ENCODE data around the gene RASGRF2. TPM values are rescaled to one million over a fixed set of nuclear protein-coding genes. Genes with fewer than 3 reads are reported as not detected.

RASGRF2 gene
- total RNA-seq, 2 experiments from 2014 or later: 10.0 to 11.6 TPM

DNA sequence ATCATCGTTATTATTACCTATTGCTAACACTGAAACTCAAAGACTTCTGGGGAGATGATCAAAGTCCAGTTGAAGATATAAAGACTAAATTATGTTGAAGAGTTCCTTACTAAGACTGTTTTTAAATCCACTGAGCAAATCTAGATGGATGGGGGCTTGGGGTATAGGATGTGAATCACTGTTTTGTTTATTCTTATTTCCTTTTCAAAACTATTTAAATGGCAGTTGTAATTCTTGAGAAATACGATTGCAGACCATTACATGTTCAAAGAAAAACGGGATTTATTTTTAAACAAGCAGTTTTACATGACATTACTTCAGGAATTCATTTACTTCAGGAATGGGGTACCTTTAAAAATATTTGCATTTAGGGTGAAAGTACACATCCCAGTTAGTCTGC lies 4.3 kb downstream of the RASGRF2 start:
- ATAC-seq: no peak
- DNase-seq: no peak
- ChIA-PET CTCF (interaction anchor here (1.1 to 1.5 kb wide), 2 partner anchors 29 to 46 kb away, joined by 3 to 4 read pairs; no protein-coding TSS in a partner anchor), POLR2A (no interaction called here)
- peak overlapping the region; percentile 18 for H3K27ac Mint-ChIP-seq
- no peaks in the 10 kb centered on the region for H3K9me3 Mint-ChIP-seq (ENCODE audit: insufficient read depth)
- peaks cover 3% of the 10 kb centered on the region for H3K27me3 Mint-ChIP-seq (ENCODE audit: low read depth)
- H3K36me3 Mint-ChIP-seq (ENCODE audit: low read depth): peaks cover 2% of the 10 kb centered on the region
- peaks cover 46% of the 10 kb centered on the region for H3K4me1 Mint-ChIP-seq (ENCODE audit: low read depth)
- no peak overlapping the region for H3K4me3 Mint-ChIP-seq

DNA sequence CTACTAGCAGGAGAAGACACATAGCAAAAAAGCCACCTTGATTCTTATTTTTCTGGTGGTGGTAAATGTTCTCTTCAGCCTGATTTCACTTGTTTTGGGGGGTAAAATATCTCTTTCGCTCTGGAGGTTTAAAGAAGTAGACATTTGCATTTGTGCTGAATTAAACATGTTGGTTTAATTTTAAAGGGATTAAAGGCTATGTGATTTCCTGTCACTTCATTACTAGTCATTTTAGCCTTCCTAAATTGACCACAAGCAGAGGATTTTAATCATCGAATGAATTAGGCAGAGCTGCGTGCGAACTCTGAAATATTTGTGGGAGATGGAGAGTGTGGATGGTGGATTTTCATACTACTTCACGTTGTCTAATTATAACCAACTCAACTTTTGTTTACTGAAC lies 4.8 kb downstream of the RASGRF2 start:
- peaks cover 42% of the 10 kb centered on the region for H3K4me1 Mint-ChIP-seq (ENCODE audit: low read depth)
- H3K27me3 Mint-ChIP-seq (ENCODE audit: low read depth): no peaks in the 10 kb centered on the region
- no peaks in the 10 kb centered on the region for H3K36me3 Mint-ChIP-seq (ENCODE audit: low read depth)
- H3K4me3 Mint-ChIP-seq: peak overlapping the region; percentile 2
- H3K9me3 Mint-ChIP-seq (ENCODE audit: insufficient read depth): no peaks in the 10 kb centered on the region
- no peak for ATAC-seq
- POLR2A ChIA-PET: no interaction called here
- DNase-seq: no peak
- CTCF ChIA-PET: no interaction called here
- no peak overlapping the region for H3K27ac Mint-ChIP-seq

DNA sequence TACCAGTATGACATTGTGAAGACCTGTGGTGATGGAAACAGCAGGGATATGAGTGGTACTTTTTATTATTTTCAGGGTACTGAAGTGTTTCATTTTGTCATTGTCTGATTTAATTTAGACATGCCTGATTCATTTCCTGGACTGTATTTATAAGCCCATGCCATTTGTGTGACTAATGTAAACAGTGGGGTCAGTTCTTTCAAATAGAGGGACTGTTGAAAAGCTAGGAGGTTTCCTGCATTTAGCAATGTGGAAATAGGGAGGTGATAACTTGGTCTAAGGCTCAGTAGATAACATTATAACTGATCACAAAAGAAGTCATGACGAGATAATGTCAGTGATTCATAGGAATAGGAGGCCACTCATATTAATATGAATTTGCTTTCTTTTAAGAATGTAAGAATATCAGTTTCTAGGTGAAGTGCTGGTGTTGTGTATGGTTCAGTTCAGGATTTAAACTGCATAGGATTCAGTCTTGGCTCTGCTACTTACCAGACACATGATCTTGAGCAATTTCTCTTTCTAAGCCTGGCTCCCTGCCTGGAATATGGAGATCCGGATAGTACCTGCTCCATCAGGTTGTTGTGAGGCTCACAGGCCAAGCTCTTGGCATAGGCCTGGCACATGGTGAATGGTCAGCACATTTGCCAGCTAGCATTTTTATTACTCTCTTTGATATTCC lies 7.5 kb downstream of the RASGRF2 start:
- no peaks in the 10 kb centered on the region for H3K36me3 Mint-ChIP-seq (ENCODE audit: low read depth)
- peaks cover 38% of the 10 kb centered on the region for H3K4me1 Mint-ChIP-seq (ENCODE audit: low read depth)
- ChIA-PET CTCF (interaction anchor here (0.7 to 1.8 kb wide), 4 partner anchors 9 to 261 kb away, joined by 3 to 7 read pairs (median 3); no protein-coding TSS in a partner anchor), POLR2A (interaction anchor here (1.2 kb wide), 1 partner anchor 39 kb away, joined by 7 read pairs; no protein-coding TSS in a partner anchor)
- no peaks in the 10 kb centered on the region for H3K27me3 Mint-ChIP-seq (ENCODE audit: low read depth)
- no peak overlapping the region for H3K4me3 Mint-ChIP-seq
- no peak for DNase-seq
- no peaks in the 10 kb centered on the region for H3K9me3 Mint-ChIP-seq (ENCODE audit: insufficient read depth)
- no peak for ATAC-seq
- H3K27ac Mint-ChIP-seq: no peak overlapping the region

DNA sequence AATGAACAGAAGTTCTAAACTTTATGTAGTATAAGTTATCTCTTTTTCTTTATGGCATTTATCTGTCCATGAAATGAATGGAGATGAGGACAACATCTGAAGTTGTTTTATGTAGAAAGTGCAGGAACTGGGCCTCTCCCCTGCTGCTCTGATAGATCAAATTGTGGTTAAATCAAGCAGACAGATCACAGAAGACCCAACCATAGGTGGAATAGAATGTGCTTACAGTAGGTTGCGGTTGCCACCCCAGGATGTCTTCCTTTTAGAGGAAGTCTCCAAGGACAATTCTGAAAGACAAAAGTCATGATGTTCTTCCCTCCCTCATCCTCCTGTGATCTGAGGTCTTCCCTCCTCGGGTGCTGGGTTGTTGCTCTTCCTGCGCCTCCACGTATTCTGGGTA lies 12.9 kb downstream of the RASGRF2 start:
- no peak for DNase-seq
- no peak for ATAC-seq

DNA sequence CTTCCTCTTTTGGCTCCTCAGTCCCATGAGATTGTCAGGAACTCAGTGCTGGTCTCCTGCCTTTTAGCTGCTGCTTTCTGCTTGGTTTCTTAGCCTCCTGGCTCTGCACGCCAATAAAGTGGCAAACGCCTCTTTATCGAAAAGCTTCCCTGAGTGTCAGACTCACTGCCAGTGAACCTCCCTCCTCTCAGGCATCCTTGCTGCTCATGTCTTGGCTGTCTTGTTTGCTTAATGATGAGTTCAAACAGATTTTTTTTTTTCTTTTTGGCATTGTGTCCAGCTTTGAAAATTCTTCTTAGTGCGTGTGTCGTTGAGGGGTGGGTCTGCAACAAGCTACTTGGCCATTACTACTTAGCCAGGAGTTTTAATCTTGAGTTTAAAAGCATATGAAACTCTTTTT lies 14.9 kb downstream of the RASGRF2 start:
- no peaks in the 10 kb centered on the region for H3K9me3 Mint-ChIP-seq (ENCODE audit: insufficient read depth)
- H3K4me1 Mint-ChIP-seq (ENCODE audit: low read depth): peaks cover 23% of the 10 kb centered on the region
- no peak overlapping the region for H3K27ac Mint-ChIP-seq
- no peaks in the 10 kb centered on the region for H3K36me3 Mint-ChIP-seq (ENCODE audit: low read depth)
- ChIA-PET POLR2A (no interaction called here), CTCF (interaction anchor here (1.1 to 2.8 kb wide), 5 partner anchors 9 to 18 kb away, joined by 3 to 11 read pairs (median 5); no protein-coding TSS in a partner anchor)
- H3K27me3 Mint-ChIP-seq (ENCODE audit: low read depth): no peaks in the 10 kb centered on the region
- no peak overlapping the region for H3K4me3 Mint-ChIP-seq
- DNase-seq (no peak), ATAC-seq (no peak)

More for the DNA sequence above, 12.9 kb downstream of the RASGRF2 start:
- Mint-ChIP-seq H3K27me3 (ENCODE audit: low read depth) (no peaks in the 10 kb centered on the region), H3K4me1 (ENCODE audit: low read depth) (peaks cover 26% of the 10 kb centered on the region), H3K4me3 (no peak overlapping the region), H3K9me3 (ENCODE audit: insufficient read depth) (no peaks in the 10 kb centered on the region), H3K27ac (no peak overlapping the region), H3K36me3 (ENCODE audit: low read depth) (no peaks in the 10 kb centered on the region)
- ChIA-PET CTCF (no interaction called here), POLR2A (no interaction called here)

DNA sequence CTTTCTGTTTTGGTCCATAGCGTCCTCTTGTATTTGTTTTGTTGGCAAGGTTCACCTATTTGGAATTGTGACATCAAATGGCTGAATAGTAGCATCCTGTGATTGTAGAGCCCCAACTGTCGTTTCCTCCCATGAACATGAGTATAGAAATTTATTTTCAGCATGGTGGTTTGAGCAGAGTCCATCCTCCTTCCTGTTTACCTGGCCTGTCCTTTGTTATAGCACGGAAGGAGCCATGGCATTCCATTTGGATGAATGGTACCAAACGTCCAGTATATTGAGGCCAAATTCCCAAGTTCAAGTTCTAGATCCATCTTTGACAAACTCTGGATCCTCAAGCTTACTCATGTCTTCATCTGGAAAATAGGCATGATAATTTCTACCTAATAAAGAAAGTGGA lies 16.8 kb downstream of the RASGRF2 start:
- Mint-ChIP-seq H3K27ac (no peak overlapping the region), H3K4me1 (ENCODE audit: low read depth) (peaks cover 20% of the 10 kb centered on the region), H3K4me3 (no peak overlapping the region), H3K27me3 (ENCODE audit: low read depth) (no peaks in the 10 kb centered on the region), H3K36me3 (ENCODE audit: low read depth) (no peaks in the 10 kb centered on the region), H3K9me3 (ENCODE audit: insufficient read depth) (no peaks in the 10 kb centered on the region)
- ATAC-seq (no peak), DNase-seq (no peak)
- ChIA-PET CTCF (interaction anchor here (0.6 to 1.0 kb wide), 3 partner anchors 50 to 131 kb away, joined by 3 to 4 read pairs (median 3); no protein-coding TSS in a partner anchor), POLR2A (no interaction called here)

DNA sequence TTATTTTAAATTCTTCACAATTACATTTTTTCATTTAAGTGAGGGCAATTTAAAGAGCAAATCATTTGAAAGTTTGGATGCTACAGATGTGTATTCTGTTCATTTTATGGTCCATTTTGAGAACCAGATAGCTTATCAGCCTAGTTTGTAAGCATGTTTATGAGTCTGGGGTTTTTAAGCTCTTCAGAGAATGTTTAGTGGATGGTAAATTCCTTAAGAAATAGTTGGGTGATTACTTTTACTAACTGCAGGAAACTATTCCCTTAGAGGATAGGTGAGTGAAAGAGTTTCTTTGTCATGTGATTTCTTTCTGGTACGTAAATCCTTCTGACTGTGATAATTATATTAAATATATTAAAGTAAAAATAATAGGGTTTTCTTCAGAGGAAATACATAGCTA lies 17.6 kb downstream of the RASGRF2 start:
- ATAC-seq (no peak), DNase-seq (no peak)
- Mint-ChIP-seq H3K27ac (no peak overlapping the region), H3K9me3 (ENCODE audit: insufficient read depth) (no peaks in the 10 kb centered on the region), H3K4me3 (no peak overlapping the region), H3K27me3 (ENCODE audit: low read depth) (no peaks in the 10 kb centered on the region), H3K4me1 (ENCODE audit: low read depth) (peaks cover 18% of the 10 kb centered on the region), H3K36me3 (ENCODE audit: low read depth) (no peaks in the 10 kb centered on the region)
- POLR2A ChIA-PET: no interaction called here
- CTCF ChIA-PET: interaction anchor here (0.6 kb wide), 2 partner anchors 10 to 71 kb away, joined by 3 read pairs; no protein-coding TSS in a partner anchor

DNA sequence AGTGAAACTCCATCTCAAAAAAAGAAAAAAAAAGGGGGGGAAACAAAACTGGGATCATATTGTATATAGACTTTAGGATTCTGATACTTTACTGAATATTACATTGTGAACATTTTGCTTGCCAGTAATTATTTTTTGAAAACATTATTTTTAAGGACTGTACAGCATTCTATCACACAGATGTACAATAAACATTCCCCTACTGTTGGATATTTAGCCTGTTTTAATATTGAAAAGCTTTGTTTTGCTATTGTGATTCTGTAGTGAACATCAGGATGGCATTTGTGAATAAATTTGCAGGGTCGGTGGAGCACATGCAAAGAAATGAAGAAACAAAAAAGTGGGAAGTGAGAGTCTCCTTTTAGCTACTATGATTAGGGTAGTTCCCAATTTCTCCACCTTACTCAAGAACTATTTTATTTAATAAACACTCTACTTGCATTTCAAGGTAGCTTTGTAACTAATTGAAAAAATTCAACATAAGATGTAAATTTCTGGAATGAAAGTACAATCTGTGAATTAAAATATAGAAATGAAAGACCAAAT lies 18.7 kb downstream of the RASGRF2 start:
- ChIA-PET CTCF (interaction anchor here (0.6 kb wide), 1 partner anchor 212 kb away, joined by 4 read pairs; no protein-coding TSS in a partner anchor), POLR2A (no interaction called here)
- H3K4me1 Mint-ChIP-seq (ENCODE audit: low read depth): peaks cover 10% of the 10 kb centered on the region
- no peak overlapping the region for H3K27ac Mint-ChIP-seq
- H3K9me3 Mint-ChIP-seq (ENCODE audit: insufficient read depth): no peaks in the 10 kb centered on the region
- H3K4me3 Mint-ChIP-seq: no peak overlapping the region
- no peaks in the 10 kb centered on the region for H3K36me3 Mint-ChIP-seq (ENCODE audit: low read depth)
- H3K27me3 Mint-ChIP-seq (ENCODE audit: low read depth): no peaks in the 10 kb centered on the region
- ATAC-seq: no peak
- no peak for DNase-seq

DNA sequence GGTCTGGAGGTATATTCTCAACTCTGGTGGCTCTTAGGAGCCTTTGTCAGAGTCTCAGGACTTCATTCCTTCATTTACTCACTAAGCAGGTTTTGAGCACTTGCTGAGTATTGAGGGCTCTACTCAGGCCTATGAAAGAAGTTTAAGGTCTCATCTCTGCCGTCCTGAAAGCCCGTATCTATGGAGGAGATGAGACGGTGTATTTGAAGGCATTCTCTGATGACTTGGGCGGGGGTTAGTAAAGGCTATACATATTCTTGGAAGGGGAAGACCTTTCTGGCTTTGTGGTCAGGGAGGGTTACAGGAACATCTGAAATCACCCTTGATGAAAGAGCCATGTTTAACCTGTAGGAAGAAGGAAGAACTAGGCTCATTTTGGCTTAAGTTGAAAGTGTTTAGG lies 21.9 kb downstream of the RASGRF2 start:
- H3K27me3 Mint-ChIP-seq (ENCODE audit: low read depth): no peaks in the 10 kb centered on the region
- no peaks in the 10 kb centered on the region for H3K36me3 Mint-ChIP-seq (ENCODE audit: low read depth)
- no peak for ATAC-seq
- ChIA-PET POLR2A (no interaction called here), CTCF (interaction anchor here (1.2 kb wide), 1 partner anchor 126 kb away, joined by 3 read pairs; no protein-coding TSS in a partner anchor)
- H3K9me3 Mint-ChIP-seq (ENCODE audit: insufficient read depth): no peaks in the 10 kb centered on the region
- H3K4me3 Mint-ChIP-seq: no peak overlapping the region
- H3K4me1 Mint-ChIP-seq (ENCODE audit: low read depth): peaks cover 21% of the 10 kb centered on the region
- no peak for DNase-seq
- no peak overlapping the region for H3K27ac Mint-ChIP-seq

DNA sequence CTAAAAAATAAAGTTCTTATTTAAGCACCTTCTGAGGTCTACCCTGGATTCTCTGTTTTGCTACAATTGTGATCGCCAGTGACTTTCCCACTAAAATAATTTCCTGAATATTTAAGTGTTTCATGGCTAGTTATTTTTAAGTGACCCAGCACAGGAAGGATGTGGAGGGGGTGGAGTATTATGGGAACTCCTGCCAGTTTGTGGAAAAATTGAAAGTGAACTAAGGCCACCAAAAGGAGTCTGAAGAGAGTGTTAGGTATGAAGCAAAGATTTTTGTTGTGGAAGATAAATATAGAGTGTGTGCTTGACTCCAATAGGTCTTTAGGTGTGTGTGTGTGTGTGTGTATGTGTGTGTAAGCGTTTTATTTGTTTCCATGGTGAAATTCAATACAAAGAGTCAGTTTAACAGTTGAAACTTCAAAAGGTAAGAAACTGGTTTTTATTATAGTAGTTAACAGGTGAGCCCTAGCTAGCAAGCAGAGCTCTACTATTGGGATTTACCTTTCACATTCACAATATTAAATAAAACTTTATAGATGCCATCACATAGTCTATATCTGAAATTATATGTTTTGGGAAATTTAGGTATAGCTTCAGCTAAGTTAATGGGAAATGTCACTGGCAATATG lies 25.6 kb downstream of the RASGRF2 start:
- no peaks in the 10 kb centered on the region for H3K27me3 Mint-ChIP-seq (ENCODE audit: low read depth)
- ATAC-seq: peak; percentile 56
- CTCF ChIA-PET: interaction anchor here (1.3 to 2.3 kb wide), 2 partner anchors 11 to 22 kb away, joined by 3 to 11 read pairs; no protein-coding TSS in a partner anchor
- peaks cover 2% of the 10 kb centered on the region for H3K36me3 Mint-ChIP-seq (ENCODE audit: low read depth)
- no peak overlapping the region for H3K27ac Mint-ChIP-seq
- POLR2A ChIA-PET: no interaction called here
- H3K4me1 Mint-ChIP-seq (ENCODE audit: low read depth): peaks cover 36% of the 10 kb centered on the region
- no peaks in the 10 kb centered on the region for H3K9me3 Mint-ChIP-seq (ENCODE audit: insufficient read depth)
- DNase-seq: no peak
- H3K4me3 Mint-ChIP-seq: no peak overlapping the region

DNA sequence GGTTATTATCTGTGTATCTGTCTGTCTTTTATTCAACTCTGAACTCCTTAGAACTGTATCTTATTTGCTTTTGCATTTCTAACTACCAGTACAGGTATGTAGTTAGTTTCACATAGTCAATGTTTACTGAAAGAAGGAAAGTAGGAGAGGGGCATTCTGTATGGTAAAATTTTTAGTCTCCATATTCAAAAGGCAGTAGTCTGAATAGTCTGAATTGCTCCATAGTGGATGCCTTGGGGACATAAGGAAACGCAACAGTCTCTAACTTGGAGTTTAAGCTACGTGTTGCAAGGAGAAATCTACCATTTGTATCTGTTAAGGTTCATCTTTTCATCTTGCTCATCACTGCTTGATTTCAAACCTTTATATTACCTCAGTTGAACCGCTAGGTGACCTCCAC lies 26.2 kb downstream of the RASGRF2 start:
- no peak overlapping the region for H3K27ac Mint-ChIP-seq
- CTCF ChIA-PET: interaction anchor here (0.6 to 2.3 kb wide), 5 partner anchors 11 to 196 kb away, joined by 3 to 11 read pairs (median 3); no protein-coding TSS in a partner anchor

More for the DNA sequence above, 26.2 kb downstream of the RASGRF2 start:
- no peak for DNase-seq
- peaks cover 39% of the 10 kb centered on the region for H3K4me1 Mint-ChIP-seq (ENCODE audit: low read depth)
- ATAC-seq: no peak
- no peak overlapping the region for H3K4me3 Mint-ChIP-seq
- H3K36me3 Mint-ChIP-seq (ENCODE audit: low read depth): peaks cover 2% of the 10 kb centered on the region
- H3K27me3 Mint-ChIP-seq (ENCODE audit: low read depth): no peaks in the 10 kb centered on the region
- POLR2A ChIA-PET: interaction anchor here (1.4 kb wide), 1 partner anchor 20 kb away, joined by 3 read pairs; no protein-coding TSS in a partner anchor
- H3K9me3 Mint-ChIP-seq (ENCODE audit: insufficient read depth): no peaks in the 10 kb centered on the region
